B cell (primary cell): ENCODE measurements around the gene CIT. TPM values are rescaled to one million over a fixed set of nuclear protein-coding genes. Genes with fewer than 3 reads are reported as not detected.

Experiments
- ATAC-seq: fragments of 200-7000 bp; cut with Tn5 transposase; one replicate; pipeline ENCODE4 v1.10.0; 2021; ENCODE audit warnings: low read depth, mild to moderate bottlenecking, moderate number of reproducible peaks, moderate library complexity
- CTCF ChIA-PET: fragments of 350-600 bp; sonication (Branson Sonifier 250); formaldehyde crosslinking; loops from one replicate; lab custom pipeline; 2021; ENCODE audit warnings: antibody characterized with exemption, inconsistent platforms; lab: Charles Lee
- POLR2A ChIA-PET: fragments of 350-600 bp; sonication (Branson Sonifier 250); formaldehyde crosslinking; loops from one replicate; lab custom pipeline; 2021; ENCODE audit warnings: antibody characterized with exemption; lab: Charles Lee
- DNase-seq: peaks from one replicate; pipeline ENCODE4 v3.0.0; 2013
- H2AFZ ChIP-seq: 2 replicates; pipeline ENCODE4 v1.6.1; 2012; ENCODE audit warnings: mild to moderate bottlenecking, low read depth, low read length; ENCODE audit not compliant: insufficient read depth, poor library complexity, severe bottlenecking
- H3K27ac ChIP-seq, 2 donors: 1 replicate in 1 of 2; 2 replicates in 1 of 2; pipeline ENCODE4 v1.5.1; 2012 to 2013; ENCODE audit warnings: low read length in 2 of 2, mild to moderate bottlenecking in 2 of 2, moderate library complexity in 1 of 2
- H3K27me3 ChIP-seq, 4 experiments: fragments of 200-600 bp in 1 of 4; sonication (generic) in 1 of 4; replicated peaks in 1 of 4; 1 replicate in 2 of 4; 2 replicates in 2 of 4; pipeline versions ENCODE4 v1.6.1 to v1.7.0; 2013 to 2016; ENCODE audit warnings: low read length in 3 of 4, mild to moderate bottlenecking in 2 of 4, mixed read lengths in 1 of 4, moderate library complexity in 1 of 4; ENCODE audit not compliant: insufficient read depth in 4 of 4, control insufficient read depth in 3 of 4; ENCODE audit errors: control extremely low read depth in 1 of 4
- H3K36me3 ChIP-seq, 2 experiments: replicated peaks in 1 of 2; 1 replicate in 1 of 2; 2 replicates in 1 of 2; pipeline versions ENCODE4 v1.6.1 to v1.7.1; 2013; ENCODE audit warnings: low read length in 1 of 2; ENCODE audit not compliant: insufficient read depth in 2 of 2, control insufficient read depth in 1 of 2; ENCODE audit errors: control extremely low read depth in 1 of 2, extremely low read depth in 1 of 2
- H3K4me1 ChIP-seq, 2 donors: fragments of 200-600 bp in 1 of 2; sonication (generic) in 1 of 2; 1 replicate in 1 of 2; 2 replicates in 1 of 2; pipeline versions ENCODE4 v1.5.1 to v1.6.1; 2013 to 2017; ENCODE audit warnings: low read length in 2 of 2; ENCODE audit not compliant: control insufficient read depth in 2 of 2, insufficient read depth in 2 of 2
- H3K4me2 ChIP-seq: replicated peaks from 2 replicates; pipeline ENCODE3; 2012; ENCODE audit warnings: mild to moderate bottlenecking, low read depth, low read length; ENCODE audit not compliant: poor library complexity, severe bottlenecking
- H3K4me3 ChIP-seq, 5 experiments: fragments of 200-600 bp in 1 of 5; sonication (generic) in 1 of 5; 1 replicate in 3 of 5; 2 replicates in 2 of 5; pipeline versions ENCODE4 v1.5.1 to v1.7.0; 2011 to 2016; ENCODE audit warnings: low read length in 4 of 5, mild to moderate bottlenecking in 4 of 5, low read depth in 2 of 5, control low read depth in 1 of 5, moderate library complexity in 1 of 5; ENCODE audit not compliant: insufficient read depth in 1 of 5; ENCODE audit errors: control extremely low read depth in 1 of 5, extremely low read depth in 1 of 5
- H3K79me2 ChIP-seq: fragments of 200-600 bp; sonication (generic); one replicate; pipeline ENCODE4 v1.6.0; 2016; ENCODE audit warnings: low read length; ENCODE audit not compliant: control insufficient read depth, insufficient read depth
- H3K9ac ChIP-seq: fragments of 200-600 bp; sonication (generic); 2 replicates; pipeline ENCODE4 v1.6.1; 2017; ENCODE audit warnings: mild to moderate bottlenecking, low read length, moderate library complexity
- H3K9me3 ChIP-seq, 3 donors: one replicate each; pipeline versions ENCODE4 v1.6.1 to v1.7.1; 2013; ENCODE audit warnings: low read length in 2 of 3; ENCODE audit not compliant: control insufficient read depth in 2 of 3, insufficient read depth in 1 of 3; ENCODE audit errors: control extremely low read depth in 1 of 3
- H4K20me1 ChIP-seq: 2 replicates; pipeline ENCODE4 v1.6.0; 2012; ENCODE audit warnings: mild to moderate bottlenecking, low read length; ENCODE audit not compliant: insufficient read depth, control insufficient read depth, poor library complexity, severe bottlenecking
- H3K27ac Mint-ChIP-seq: one replicate; pipeline ENCODE4 v1.8.0; 2021; ENCODE audit warnings: mixed read lengths
- H3K27me3 Mint-ChIP-seq: one replicate; pipeline ENCODE4 v1.8.0; 2021; ENCODE audit warnings: mixed read lengths
- H3K4me1 Mint-ChIP-seq: one replicate; pipeline ENCODE4 v1.8.0; 2021; ENCODE audit warnings: mixed read lengths
- H3K4me3 Mint-ChIP-seq: one replicate; pipeline ENCODE4 v1.8.0; 2021; ENCODE audit warnings: mixed read lengths
- H3K9me3 Mint-ChIP-seq: one replicate; pipeline ENCODE4 v1.8.0; 2022; ENCODE audit warnings: mixed read lengths; ENCODE audit not compliant: insufficient read depth
- EZH2 ChIP-seq: IDR thresholded peaks from 2 replicates; pipeline ENCODE4 v1.6.1; 2012; ENCODE audit warnings: borderline replicate concordance, low read depth, mild to moderate bottlenecking, moderate library complexity, low read length; ENCODE audit not compliant: insufficient read depth, poor library complexity, severe bottlenecking
- WGBS: methylation state at CpG from one replicate; pipeline ENCODE4 v1.1.5; 2013; ENCODE audit warnings: missing lambda C conversion rate; ENCODE audit not compliant: insufficient coverage; 5-methylcytosine and 5-hydroxymethylcytosine counted together
- intact Hi-C: fragments of 100-400 bp; cut with micrococcal nuclease; formaldehyde crosslinking; loops from one replicate; pipeline ENCODE4 v1.10.0; 2022
- polyA plus RNA-seq: library from polyadenylated mRNA; depleted of rRNA; stranded (reverse); fragments of >200 nt; gene quantifications from 2 replicates; pipeline ENCODE4 v1.2.3, GENCODE V29; 2012
- total RNA-seq, 2 donors: library from RNA; stranded (reverse); fragments of 120-200 nt in 1 of 2; gene quantifications; 1 replicate in 1 of 2; 2 replicates in 1 of 2; pipeline versions ENCODE4 v1.2.3 to v1.2.4, GENCODE V29; 2013 to 2022
- TF ChIP-seq, protein P1 (sequence below): fragments of 200-600 bp; IDR thresholded peaks from one replicate; pipeline ENCODE4 v1.8.0; 2022; ENCODE audit warnings: antibody characterized with exemption, mild to moderate bottlenecking

Gene CIT
- total and polyA plus RNA-seq, 2 donors (not counting 1 experiment from before 2014, with no cell fraction given): 1.4 to 6.1 TPM

DNA sequence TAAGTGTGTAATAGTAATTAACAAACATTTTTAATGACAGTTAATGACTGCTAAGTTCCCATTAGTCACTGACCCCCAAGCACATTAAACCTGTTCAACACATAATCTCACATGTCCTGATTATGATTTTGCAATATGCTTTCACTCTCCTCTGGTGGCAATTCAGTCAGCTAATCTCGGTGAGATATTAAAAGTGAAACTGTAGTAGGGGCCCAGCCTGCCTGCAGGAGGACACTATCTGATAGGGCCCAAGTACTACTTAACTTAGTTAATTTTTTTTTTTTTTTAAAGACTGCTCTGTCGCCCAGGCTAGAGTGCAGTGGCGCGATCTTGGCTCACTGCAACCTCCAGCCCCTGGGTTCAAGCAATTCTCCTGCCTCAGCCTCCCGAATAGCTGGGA is 48.8 kb downstream of the CIT start:
- intact Hi-C loops: no loop called here
- Histone ChIP-seq H3K9me3 (peaks cover 0 to 2% (median 0%) of the 10 kb centered on the region in 3 donors), H3K79me2 (no peaks in the 10 kb centered on the region), H3K4me1 (no peaks in the 10 kb centered on the region), H3K4me3 (no peak overlapping the region), H4K20me1 (no peaks in the 10 kb centered on the region), H3K36me3 (no peaks in the 10 kb centered on the region), H3K9ac (no peak overlapping the region), H3K27ac (no peak overlapping the region), H2AFZ (no peak overlapping the region), H3K4me2 (no peak overlapping the region), H3K27me3 (no peaks in the 10 kb centered on the region)
- 80% methylated on average over 1 of the region's 5 CpGs for whole genome bisulfite sequencing
- TF ChIP-seq, protein P1, sequence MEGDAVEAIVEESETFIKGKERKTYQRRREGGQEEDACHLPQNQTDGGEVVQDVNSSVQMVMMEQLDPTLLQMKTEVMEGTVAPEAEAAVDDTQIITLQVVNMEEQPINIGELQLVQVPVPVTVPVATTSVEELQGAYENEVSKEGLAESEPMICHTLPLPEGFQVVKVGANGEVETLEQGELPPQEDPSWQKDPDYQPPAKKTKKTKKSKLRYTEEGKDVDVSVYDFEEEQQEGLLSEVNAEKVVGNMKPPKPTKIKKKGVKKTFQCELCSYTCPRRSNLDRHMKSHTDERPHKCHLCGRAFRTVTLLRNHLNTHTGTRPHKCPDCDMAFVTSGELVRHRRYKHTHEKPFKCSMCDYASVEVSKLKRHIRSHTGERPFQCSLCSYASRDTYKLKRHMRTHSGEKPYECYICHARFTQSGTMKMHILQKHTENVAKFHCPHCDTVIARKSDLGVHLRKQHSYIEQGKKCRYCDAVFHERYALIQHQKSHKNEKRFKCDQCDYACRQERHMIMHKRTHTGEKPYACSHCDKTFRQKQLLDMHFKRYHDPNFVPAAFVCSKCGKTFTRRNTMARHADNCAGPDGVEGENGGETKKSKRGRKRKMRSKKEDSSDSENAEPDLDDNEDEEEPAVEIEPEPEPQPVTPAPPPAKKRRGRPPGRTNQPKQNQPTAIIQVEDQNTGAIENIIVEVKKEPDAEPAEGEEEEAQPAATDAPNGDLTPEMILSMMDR: no peak
- TF ChIP-seq EZH2: no peak
- no peaks in the 10 kb centered on the region for H3K4me1 Mint-ChIP-seq
- H3K4me3 Mint-ChIP-seq: no peak overlapping the region
- no peak for ATAC-seq
- H3K27ac Mint-ChIP-seq: no peak overlapping the region
- H3K27me3 Mint-ChIP-seq: no peaks in the 10 kb centered on the region
- H3K9me3 Mint-ChIP-seq: no peaks in the 10 kb centered on the region
- ChIA-PET CTCF (no interaction called here), POLR2A (no interaction called here)
- no peak for DNase-seq

DNA sequence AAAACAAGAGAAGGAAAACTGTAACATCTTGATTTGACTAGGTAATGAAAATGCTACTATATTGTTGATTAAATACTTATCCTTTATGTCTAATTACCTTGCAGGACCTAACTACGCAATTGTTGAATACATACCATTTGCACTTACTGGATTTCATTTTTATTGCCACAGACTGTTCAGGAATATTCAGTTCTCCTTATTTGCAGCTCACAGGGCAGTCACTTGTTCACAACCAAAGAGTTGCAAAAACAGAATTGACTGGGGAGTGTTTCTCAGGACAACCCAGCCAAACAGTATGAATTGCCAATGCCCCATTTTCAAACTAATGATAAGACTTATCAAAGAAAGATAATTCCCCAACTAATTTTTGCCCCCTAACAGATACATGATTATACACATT is 49.4 kb downstream of the CIT start:
- H3K27ac ChIP-seq: no peak overlapping the region
- CTCF ChIA-PET: no interaction called here
- no peaks in the 10 kb centered on the region for H3K79me2 ChIP-seq
- POLR2A ChIA-PET: no interaction called here
- Mint-ChIP-seq H3K4me1 (no peaks in the 10 kb centered on the region), H3K9me3 (no peaks in the 10 kb centered on the region), H3K27ac (no peak overlapping the region), H3K27me3 (no peaks in the 10 kb centered on the region), H3K4me3 (no peak overlapping the region)
- ATAC-seq (no peak), DNase-seq (no peak)
- no peaks in the 10 kb centered on the region for H4K20me1 ChIP-seq
- no peak overlapping the region for H3K4me2 ChIP-seq
- H3K36me3 ChIP-seq: no peaks in the 10 kb centered on the region
- TF ChIP-seq, protein P1: no peak
- no peak for TF ChIP-seq EZH2
- no peaks in the 10 kb centered on the region for H3K27me3 ChIP-seq
- H2AFZ ChIP-seq: no peak overlapping the region
- H3K9me3 ChIP-seq: peaks cover 0 to 2% (median 0%) of the 10 kb centered on the region in 3 donors
- intact Hi-C loops: no loop called here
- no peak overlapping the region for H3K4me3 ChIP-seq
- WGBS: 100% methylated on average over 1 of the region's 1 CpG
- no peak overlapping the region for H3K9ac ChIP-seq
- H3K4me1 ChIP-seq: no peaks in the 10 kb centered on the region
